ENCODE results near the gene ATG13.

DNA sequence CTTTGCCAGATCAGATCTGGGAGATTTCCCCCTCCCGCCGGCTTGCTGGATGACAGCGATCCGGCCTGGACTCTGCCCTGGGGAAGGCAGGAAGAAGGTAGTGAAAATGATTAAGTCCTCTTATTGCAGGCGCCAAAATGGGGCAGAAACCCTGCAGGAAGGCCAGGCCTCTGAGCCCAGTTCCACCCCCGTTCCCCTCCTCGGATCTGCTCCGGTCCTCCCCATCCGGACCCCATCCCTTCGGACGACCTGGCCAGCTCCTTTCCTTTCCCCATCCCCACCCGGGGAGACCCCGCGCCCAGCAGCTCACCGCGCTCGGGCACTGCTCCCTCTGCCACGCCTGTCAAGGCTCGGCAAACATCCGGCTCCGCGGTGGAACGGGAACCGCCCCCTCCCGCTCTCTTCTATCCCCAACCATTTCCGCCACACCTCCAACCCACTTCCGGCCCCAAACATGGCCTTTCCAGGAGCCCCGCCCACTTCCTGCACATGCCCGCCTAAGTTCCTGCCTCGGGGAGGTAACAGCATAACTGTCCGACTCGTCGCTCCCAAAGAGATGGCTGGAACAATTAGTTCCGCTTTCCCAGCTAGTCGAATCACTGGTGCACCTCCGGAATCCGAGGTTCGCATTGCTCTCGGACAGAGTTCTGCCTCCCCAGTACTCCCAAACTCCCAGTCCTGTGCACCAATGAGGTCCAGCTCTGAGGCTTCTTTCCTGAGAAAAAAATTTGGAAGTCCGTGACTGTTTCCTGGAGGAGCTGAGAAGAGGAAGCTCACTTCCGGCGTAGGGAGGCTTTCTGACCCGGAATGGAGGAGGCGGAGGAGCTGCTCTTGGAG lies 83.1 kb downstream of the ATG13 start, which contains the start of the genes ARHGAP1 and ZNF408:
- TF ChIP-seq BHLHE40 (IDR thresholded peaks at IDR 0.05; ENCODE audit: low read depth, low read length) (peak; percentile 60), RAD21 (IDR thresholded peaks at IDR 0.05; ENCODE audit: low read length) (no peak; the same call in 1 of the 2 replicates)

Measured in IMR-90 (cell line).